Measurements from ENCODE around the gene ZNF408.

The ZNF408 gene

DNA sequence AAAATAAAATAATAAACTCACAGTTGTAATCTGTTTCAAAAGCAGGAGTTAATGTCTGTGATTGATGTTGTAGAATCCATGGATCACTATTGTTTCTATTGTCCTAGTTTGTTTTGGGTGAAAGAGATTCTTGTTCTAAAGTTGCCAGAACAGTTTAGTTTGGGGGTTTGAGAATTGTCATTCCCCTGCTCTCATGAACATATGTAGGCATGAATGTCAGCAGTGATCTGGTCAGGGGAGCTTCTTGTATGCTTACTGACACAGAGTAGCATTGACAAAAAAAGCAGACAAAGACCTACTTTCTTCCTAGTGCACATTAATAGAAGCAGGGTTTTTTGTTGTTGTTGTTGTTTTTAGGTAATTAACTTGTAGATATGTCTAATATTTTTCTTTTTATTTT, 39.0 kb upstream of the ZNF408 start:
- H3K4me1 ChIP-seq (ENCODE audit: control insufficient read depth in 1 of 2, insufficient read depth in 1 of 2, low read depth in 1 of 2, low read length in 1 of 2), result peaks cover 9 to 11% of the 10 kb centered on the region in 2 experiments
- H3K27ac ChIP-seq, result no peak overlapping the region
- H3K4me3 ChIP-seq (ENCODE audit: low read depth in 1 of 2, low read length in 1 of 2), result no peak overlapping the region
- no peaks in the 10 kb centered on the region for H3K27me3 ChIP-seq
- H3K9me3 ChIP-seq, result no peaks in the 10 kb centered on the region
- peaks cover 93% of the 10 kb centered on the region for H3K36me3 ChIP-seq
- TF ChIP-seq, protein P1, sequence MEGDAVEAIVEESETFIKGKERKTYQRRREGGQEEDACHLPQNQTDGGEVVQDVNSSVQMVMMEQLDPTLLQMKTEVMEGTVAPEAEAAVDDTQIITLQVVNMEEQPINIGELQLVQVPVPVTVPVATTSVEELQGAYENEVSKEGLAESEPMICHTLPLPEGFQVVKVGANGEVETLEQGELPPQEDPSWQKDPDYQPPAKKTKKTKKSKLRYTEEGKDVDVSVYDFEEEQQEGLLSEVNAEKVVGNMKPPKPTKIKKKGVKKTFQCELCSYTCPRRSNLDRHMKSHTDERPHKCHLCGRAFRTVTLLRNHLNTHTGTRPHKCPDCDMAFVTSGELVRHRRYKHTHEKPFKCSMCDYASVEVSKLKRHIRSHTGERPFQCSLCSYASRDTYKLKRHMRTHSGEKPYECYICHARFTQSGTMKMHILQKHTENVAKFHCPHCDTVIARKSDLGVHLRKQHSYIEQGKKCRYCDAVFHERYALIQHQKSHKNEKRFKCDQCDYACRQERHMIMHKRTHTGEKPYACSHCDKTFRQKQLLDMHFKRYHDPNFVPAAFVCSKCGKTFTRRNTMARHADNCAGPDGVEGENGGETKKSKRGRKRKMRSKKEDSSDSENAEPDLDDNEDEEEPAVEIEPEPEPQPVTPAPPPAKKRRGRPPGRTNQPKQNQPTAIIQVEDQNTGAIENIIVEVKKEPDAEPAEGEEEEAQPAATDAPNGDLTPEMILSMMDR (IDR thresholded peaks at IDR 0.05), result no peak

DNA sequence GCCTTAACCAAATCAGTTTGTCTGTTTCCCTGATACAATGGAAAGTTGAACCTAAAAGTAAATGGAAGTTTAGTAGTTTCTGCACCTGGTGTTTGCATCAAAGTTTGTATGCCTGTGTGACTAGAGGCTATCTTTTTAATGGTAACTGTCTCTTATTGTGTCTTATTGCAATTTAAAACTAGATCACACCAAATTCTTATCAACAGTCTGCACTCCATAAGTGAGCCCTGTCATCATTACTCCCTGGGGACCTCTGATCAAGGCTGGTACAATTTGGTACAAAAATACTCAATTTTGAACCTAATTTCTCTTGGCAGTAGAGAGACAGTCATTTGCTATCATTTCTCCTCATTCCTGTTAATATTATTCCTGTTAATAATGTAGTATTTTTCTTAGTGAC, 38.5 kb upstream of the ZNF408 start:
- Histone ChIP-seq H3K4me3 (ENCODE audit: low read depth in 1 of 2, low read length in 1 of 2) (no peak overlapping the region), H3K36me3 (peaks cover 93% of the 10 kb centered on the region), H3K4me1 (ENCODE audit: control insufficient read depth in 1 of 2, insufficient read depth in 1 of 2, low read depth in 1 of 2, low read length in 1 of 2) (peaks cover 9 to 11% of the 10 kb centered on the region in 2 experiments), H3K27me3 (no peaks in the 10 kb centered on the region), H3K9me3 (no peaks in the 10 kb centered on the region), H3K27ac (no peak overlapping the region)
- TF ChIP-seq, protein P1 (IDR thresholded peaks at IDR 0.05), result no peak

DNA sequence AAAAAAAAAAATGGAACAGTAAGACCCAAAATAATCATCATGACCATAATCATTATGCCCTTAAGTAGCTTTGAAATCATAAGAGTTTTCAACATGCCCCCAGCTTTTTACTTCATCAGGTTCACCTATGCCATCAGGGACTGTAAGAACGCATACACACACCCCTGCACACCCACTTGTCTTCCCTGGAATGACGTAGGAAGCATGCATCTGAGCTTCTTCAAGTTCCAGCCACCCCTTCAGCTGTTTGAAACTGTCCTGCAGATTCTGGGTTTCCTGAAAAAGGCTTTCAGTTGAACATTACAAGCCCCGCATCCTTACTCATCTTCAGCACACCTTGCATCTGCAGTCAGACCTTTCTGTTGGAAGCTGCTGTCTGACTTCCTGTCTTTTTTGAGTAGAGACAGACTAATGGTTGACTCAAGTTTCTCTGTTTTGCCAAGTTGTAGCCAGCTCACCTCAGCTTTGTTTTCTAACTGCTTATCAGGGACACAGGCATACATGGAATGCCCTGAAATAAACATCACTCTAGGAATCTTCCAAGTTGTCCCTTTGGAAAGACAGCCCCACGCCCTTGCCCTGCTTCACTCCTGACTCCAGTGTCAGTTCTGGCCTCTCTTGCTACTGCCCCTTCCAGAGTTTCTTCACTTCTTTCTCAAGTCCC, 37.4 kb upstream of the ZNF408 start:
- Histone ChIP-seq H3K9me3 (no peaks in the 10 kb centered on the region), H3K27ac (peak overlapping the region; percentile 52), H3K27me3 (no peaks in the 10 kb centered on the region), H3K4me1 (ENCODE audit: control insufficient read depth in 1 of 2, insufficient read depth in 1 of 2, low read depth in 1 of 2, low read length in 1 of 2) (peaks cover 9 to 11% of the 10 kb centered on the region in 2 experiments), H3K36me3 (peaks cover 93% of the 10 kb centered on the region), H3K4me3 (ENCODE audit: low read depth in 1 of 2, low read length in 1 of 2) (no peak overlapping the region)
- TF ChIP-seq, protein P1 (IDR thresholded peaks at IDR 0.05), result no peak

DNA sequence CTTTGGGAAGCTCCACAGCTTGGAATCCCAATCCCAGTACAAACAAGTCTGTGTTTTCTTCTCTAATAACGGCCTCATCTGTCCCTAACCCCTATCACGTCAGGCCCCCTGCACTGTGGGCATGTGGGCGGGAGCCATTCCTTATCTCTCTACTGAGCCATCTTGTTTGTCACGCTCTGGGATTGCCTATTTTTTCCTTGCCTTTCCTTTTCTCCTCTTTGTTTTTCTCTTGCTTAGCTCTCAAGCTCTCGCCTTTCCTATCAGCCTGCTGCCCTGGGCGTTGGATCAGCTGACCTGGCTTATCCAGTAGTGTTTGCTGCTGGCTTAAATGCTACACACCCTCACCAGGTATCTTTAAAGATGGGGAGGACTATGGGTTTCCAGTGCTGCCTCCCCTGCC, 36.2 kb upstream of the ZNF408 start:
- Histone ChIP-seq H3K4me1 (ENCODE audit: control insufficient read depth in 1 of 2, insufficient read depth in 1 of 2, low read depth in 1 of 2, low read length in 1 of 2) (peaks cover 6 to 8% of the 10 kb centered on the region in 2 experiments), H3K4me3 (ENCODE audit: low read depth in 1 of 2, low read length in 1 of 2) (no peak overlapping the region), H3K27ac (no peak overlapping the region), H3K36me3 (peaks cover 93% of the 10 kb centered on the region), H3K9me3 (no peaks in the 10 kb centered on the region), H3K27me3 (no peaks in the 10 kb centered on the region)
- TF ChIP-seq, protein P1 (IDR thresholded peaks at IDR 0.05), result no peak

DNA sequence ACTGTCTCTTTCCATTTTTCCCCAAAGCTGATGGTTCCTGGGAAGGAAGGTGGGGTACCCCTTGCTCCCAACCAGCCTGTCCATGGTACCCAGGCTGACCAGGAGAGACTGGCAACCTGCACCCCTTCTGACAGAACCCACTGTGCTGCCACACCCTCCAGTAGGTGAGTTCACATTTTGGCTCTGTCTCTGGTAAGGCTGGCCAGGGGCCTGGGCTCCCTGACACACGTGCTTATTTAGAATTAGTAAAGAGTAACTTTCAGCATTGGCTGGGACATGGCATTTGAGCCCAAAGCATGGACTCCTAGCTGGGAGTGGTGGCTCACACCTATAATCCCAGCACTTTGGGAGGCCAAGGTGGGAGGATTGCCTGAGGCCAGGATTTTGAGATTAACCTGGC, 35.5 kb upstream of the ZNF408 start:
- TF ChIP-seq, protein P1 (IDR thresholded peaks at IDR 0.05), result no peak
- H3K27me3 ChIP-seq, result no peaks in the 10 kb centered on the region
- no peak overlapping the region for H3K27ac ChIP-seq
- H3K4me1 ChIP-seq (ENCODE audit: control insufficient read depth in 1 of 2, insufficient read depth in 1 of 2, low read depth in 1 of 2, low read length in 1 of 2), result peaks cover 7 to 10% of the 10 kb centered on the region in 2 experiments
- peaks cover 94% of the 10 kb centered on the region for H3K36me3 ChIP-seq
- H3K9me3 ChIP-seq, result no peaks in the 10 kb centered on the region
- no peak overlapping the region for H3K4me3 ChIP-seq (ENCODE audit: low read depth in 1 of 2, low read length in 1 of 2)

Measured in neutrophil (primary cell).